ENCODE results near the gene HGD. TPM values are rescaled to one million over a fixed set of nuclear protein-coding genes. Genes with fewer than 3 reads are reported as not detected.

Gene HGD
- total RNA-seq, 1 experiment from 2014 or later, result 0.59 TPM

DNA sequence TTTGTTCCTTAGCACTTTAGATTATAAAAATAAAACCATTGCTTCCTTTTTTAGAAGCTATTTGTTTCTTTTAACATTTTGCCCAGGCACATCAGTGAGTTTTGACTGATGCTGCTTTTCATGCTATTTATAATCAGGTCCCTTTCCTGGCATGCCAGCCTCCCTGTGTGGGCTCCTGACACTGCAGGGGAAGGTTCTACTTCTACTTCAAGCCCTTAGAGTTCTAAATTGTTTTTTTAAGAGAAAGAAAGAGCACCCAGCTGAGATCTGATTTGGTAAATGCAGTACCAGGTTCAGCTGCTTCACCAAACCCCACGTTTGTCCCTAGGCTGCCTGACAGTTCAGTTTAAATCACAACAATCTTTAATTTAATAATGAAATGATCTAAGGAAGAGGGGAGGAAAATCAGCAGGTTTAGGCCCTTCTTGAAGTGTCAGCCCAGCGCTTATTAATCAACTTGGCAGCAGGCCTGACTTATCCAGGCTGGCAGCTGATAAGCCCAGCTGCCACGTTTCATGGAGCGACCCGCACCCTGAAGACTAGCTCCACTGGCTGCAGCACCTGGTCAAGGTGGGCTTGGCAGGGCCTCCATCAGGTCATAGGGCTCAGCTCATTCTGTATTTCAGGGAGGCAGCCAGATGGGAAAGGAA lies 29.0 kb downstream of the HGD start:
- Histone ChIP-seq H3K9me2 (ENCODE audit: insufficient read depth) (no peaks in the 10 kb centered on the region), H3K4me1 (ENCODE audit: control insufficient read depth in 1 of 2, insufficient read depth in 2 of 2, low read length in 2 of 2) (no peaks in the 10 kb centered on the region), H4K20me1 (ENCODE audit: insufficient read depth) (no peaks in the 10 kb centered on the region), H3K79me2 (ENCODE audit: insufficient read depth, low read length) (no peaks in the 10 kb centered on the region), H2AFZ (ENCODE audit: low read depth, low read length, poor library complexity, severe bottlenecking) (no peak overlapping the region), H3K27me3 (ENCODE audit: insufficient read depth, low read length) (no peaks in the 10 kb centered on the region), H3K9ac (ENCODE audit: low read length) (no peak overlapping the region), H3K4me2 (ENCODE audit: low read length) (no peak overlapping the region), H3K4me3 (replicated peaks in 1 of 2; ENCODE audit: low read depth in 1 of 2, low read length in 2 of 2) (no peak overlapping the region), H3K36me3 (ENCODE audit: control insufficient read depth in 1 of 2, insufficient read depth in 2 of 2, low read length in 2 of 2) (no peaks in the 10 kb centered on the region), H3K9me3 (ENCODE audit: control insufficient read depth in 1 of 2, insufficient read depth in 1 of 2, low read depth in 1 of 2, low read length in 2 of 2) (no peaks in the 10 kb centered on the region), H3K27ac (ENCODE audit: low read depth, low read length) (no peak overlapping the region)
- TF ChIP-seq CBX3 (IDR thresholded peaks at IDR 0.05; ENCODE audit: low read depth) (no peak), YY1 (IDR thresholded peaks at IDR 0.05; ENCODE audit: extremely low read depth, insufficient replicate concordance, low read depth, low read length) (no peak), SIN3A (IDR thresholded peaks at IDR 0.05; ENCODE audit: low read depth) (no peak), ELF1 (IDR thresholded peaks at IDR 0.05; ENCODE audit: borderline replicate concordance, low read depth) (no peak), SRF (IDR thresholded peaks at IDR 0.05; ENCODE audit: low read depth) (no peak), CEBPB (IDR thresholded peaks at IDR 0.05; ENCODE audit: low read depth) (no peak), EZH2 (IDR thresholded peaks at IDR 0.05) (no peak), POLR2A (IDR thresholded peaks at IDR 0.05; ENCODE audit: borderline replicate concordance, extremely low read depth, insufficient read depth, insufficient read length) (no peak), RAD21 (IDR thresholded peaks at IDR 0.05; ENCODE audit: low read depth) (no peak), JUND (IDR thresholded peaks at IDR 0.05) (no peak), POLR2AphosphoS5 (IDR thresholded peaks at IDR 0.05; ENCODE audit: low read depth, low read length) (no peak), ZNF274 (IDR thresholded peaks at IDR 0.05; ENCODE audit: low read depth, low read length) (no peak), TCF7L2 (IDR thresholded peaks at IDR 0.05; ENCODE audit: borderline replicate concordance, extremely low read depth, insufficient read depth, insufficient read length) (no peak)
- TF ChIP-seq, protein P1, sequence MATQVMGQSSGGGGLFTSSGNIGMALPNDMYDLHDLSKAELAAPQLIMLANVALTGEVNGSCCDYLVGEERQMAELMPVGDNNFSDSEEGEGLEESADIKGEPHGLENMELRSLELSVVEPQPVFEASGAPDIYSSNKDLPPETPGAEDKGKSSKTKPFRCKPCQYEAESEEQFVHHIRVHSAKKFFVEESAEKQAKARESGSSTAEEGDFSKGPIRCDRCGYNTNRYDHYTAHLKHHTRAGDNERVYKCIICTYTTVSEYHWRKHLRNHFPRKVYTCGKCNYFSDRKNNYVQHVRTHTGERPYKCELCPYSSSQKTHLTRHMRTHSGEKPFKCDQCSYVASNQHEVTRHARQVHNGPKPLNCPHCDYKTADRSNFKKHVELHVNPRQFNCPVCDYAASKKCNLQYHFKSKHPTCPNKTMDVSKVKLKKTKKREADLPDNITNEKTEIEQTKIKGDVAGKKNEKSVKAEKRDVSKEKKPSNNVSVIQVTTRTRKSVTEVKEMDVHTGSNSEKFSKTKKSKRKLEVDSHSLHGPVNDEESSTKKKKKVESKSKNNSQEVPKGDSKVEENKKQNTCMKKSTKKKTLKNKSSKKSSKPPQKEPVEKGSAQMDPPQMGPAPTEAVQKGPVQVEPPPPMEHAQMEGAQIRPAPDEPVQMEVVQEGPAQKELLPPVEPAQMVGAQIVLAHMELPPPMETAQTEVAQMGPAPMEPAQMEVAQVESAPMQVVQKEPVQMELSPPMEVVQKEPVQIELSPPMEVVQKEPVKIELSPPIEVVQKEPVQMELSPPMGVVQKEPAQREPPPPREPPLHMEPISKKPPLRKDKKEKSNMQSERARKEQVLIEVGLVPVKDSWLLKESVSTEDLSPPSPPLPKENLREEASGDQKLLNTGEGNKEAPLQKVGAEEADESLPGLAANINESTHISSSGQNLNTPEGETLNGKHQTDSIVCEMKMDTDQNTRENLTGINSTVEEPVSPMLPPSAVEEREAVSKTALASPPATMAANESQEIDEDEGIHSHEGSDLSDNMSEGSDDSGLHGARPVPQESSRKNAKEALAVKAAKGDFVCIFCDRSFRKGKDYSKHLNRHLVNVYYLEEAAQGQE (IDR thresholded peaks at IDR 0.05; ENCODE audit: low read depth), result no peak
- no TSS peak for BruUV-seq (replicated peaks)
- CTCF ChIA-PET, result no interaction called here
- DNase-seq (ENCODE audit: low read depth, low spot score), result no peak
- ATAC-seq, result no peak
- intact Hi-C loops (cut with micrococcal nuclease), result no loop called here
- RAD21 ChIA-PET (ENCODE audit: low non-redundant PET in 1 of 2, low total read pairs in 2 of 2, uncharacterized antibody in 2 of 2, unreplicated experiment in 2 of 2), result no interaction called here
- POLR2A ChIA-PET, result no interaction called here
